Activated T-helper 2 cell treated with anti-CD3 and anti-CD28 coated beads, Interferon-gamma antibody, Interleukin-2, Interleukin-4, amounts not matched to agents 10 μg/mL and 5 μg/mL and 100 μg/mL, durations not matched to agents 14 hours and 24 hours and 36 hours (primary cell): Measurements from ENCODE around the gene PRKAG2. TPM values are rescaled to one million over a fixed set of nuclear protein-coding genes. Genes with fewer than 3 reads are reported as not detected.

ENCODE experiments used
- DNase-seq: peaks from one replicate; pipeline ENCODE4 v3.0.0; 2021; ENCODE audit warnings: low spot score
- H3K27ac Mint-ChIP-seq: one replicate; pipeline ENCODE4 v1.8.0; 2021; ENCODE audit warnings: mixed read lengths
- H3K27me3 Mint-ChIP-seq: one replicate; pipeline ENCODE4 v1.8.0; 2021; ENCODE audit warnings: low read depth, mixed read lengths
- H3K36me3 Mint-ChIP-seq: one replicate; pipeline ENCODE4 v1.8.0; 2021; ENCODE audit warnings: low read depth, mixed read lengths
- H3K4me1 Mint-ChIP-seq: one replicate; pipeline ENCODE4 v1.8.0; 2021; ENCODE audit warnings: low read depth, mixed read lengths
- H3K4me3 Mint-ChIP-seq: one replicate; pipeline ENCODE4 v1.8.0; 2021; ENCODE audit warnings: low read depth, mild to moderate bottlenecking, moderate library complexity, mixed read lengths
- H3K9me3 Mint-ChIP-seq: one replicate; pipeline ENCODE4 v1.8.0; 2021; ENCODE audit warnings: mixed read lengths
- intact Hi-C: fragments of 100-400 bp; cut with micrococcal nuclease; formaldehyde crosslinking; loops from one replicate; pipeline ENCODE4 v1.15.1; 2023
- total RNA-seq: library from RNA; stranded (reverse); gene quantifications from 2 replicates; pipeline ENCODE4 v1.2.3, GENCODE V29; 2022

PRKAG2 gene
- total RNA-seq, 1 donor from 2014 or later: 14.9 TPM

DNA sequence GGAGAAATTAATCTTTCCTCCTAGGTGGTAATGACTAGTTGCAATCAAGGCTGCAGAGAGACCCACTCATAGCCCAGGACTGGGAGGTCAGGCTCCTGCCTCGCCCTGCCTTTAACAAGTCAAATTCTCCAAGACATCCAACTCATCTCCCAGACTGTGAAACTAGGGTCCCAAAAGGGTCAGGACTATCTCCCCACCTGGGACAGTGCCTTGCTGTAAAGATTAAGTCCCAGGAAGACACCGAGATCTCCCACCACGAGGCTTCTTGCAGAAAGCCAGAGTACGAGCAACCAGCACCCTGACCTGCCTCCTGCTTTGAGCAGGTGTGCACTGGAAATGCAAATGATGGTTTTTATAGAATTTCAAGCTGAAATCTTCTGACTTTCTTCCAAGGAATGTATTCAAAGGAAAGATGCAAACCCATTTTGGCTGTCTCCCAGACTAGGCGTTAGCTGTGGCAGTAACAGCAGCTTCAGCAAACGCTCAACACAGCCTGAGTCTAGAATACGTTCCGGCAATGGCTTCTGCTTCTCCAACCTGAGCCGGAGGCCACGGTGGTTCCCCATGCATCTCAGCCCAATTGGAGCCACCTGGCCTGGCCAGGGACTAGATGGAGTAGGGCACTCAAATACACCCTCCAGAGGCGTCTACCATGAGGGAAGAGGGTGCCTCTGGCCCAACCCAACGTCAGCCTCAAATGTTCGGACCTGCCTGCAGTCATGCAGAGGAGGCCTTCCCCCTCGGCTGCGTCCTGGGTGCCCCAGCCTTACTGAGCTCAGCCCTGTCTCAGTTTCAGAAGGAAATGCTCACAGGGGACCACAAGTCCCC, 170.4 kb downstream of the PRKAG2 start:
- Mint-ChIP-seq H3K4me3 (no peak overlapping the region), H3K4me1 (peaks cover 3% of the 10 kb centered on the region), H3K27me3 (no peaks in the 10 kb centered on the region), H3K27ac (no peak overlapping the region), H3K9me3 (no peaks in the 10 kb centered on the region), H3K36me3 (no peaks in the 10 kb centered on the region)
- DNase-seq: no peak
- intact Hi-C loops: no loop called here

DNA sequence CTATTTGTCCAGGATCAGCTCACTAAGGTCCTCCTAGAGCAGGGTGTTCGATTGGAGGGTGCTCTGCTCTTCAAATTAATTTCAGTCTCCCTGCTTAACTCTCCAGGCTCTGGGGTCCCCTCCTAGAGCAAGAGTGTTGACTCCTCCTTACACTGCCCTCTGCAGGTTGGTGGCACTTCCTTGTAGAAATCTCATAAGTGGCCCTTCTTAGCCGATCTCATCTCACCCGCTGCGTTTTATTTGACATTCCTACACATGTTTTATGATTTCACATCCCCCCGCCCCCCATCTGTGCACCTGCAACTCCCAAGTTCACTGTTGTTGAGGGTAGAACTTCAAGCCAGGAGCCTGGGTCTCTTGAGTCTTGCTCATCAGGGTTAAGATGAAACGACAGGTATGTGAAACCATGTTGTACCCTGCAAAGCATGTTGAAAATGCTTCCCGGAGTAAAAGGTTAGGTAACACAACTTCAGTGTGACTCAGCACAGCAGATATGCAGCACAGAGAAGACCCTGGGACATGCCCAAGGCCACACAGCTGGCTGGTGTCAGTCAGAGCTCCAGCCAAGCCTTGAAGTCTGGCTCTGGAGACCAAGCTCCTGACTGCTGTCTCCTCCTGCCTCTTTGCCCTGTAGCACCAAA, 171.2 kb downstream of the PRKAG2 start:
- Mint-ChIP-seq H3K9me3 (no peaks in the 10 kb centered on the region), H3K36me3 (no peaks in the 10 kb centered on the region), H3K4me3 (no peak overlapping the region), H3K4me1 (peaks cover 3% of the 10 kb centered on the region), H3K27me3 (no peaks in the 10 kb centered on the region), H3K27ac (no peak overlapping the region)
- intact Hi-C loops: no loop called here
- DNase-seq: no peak

DNA sequence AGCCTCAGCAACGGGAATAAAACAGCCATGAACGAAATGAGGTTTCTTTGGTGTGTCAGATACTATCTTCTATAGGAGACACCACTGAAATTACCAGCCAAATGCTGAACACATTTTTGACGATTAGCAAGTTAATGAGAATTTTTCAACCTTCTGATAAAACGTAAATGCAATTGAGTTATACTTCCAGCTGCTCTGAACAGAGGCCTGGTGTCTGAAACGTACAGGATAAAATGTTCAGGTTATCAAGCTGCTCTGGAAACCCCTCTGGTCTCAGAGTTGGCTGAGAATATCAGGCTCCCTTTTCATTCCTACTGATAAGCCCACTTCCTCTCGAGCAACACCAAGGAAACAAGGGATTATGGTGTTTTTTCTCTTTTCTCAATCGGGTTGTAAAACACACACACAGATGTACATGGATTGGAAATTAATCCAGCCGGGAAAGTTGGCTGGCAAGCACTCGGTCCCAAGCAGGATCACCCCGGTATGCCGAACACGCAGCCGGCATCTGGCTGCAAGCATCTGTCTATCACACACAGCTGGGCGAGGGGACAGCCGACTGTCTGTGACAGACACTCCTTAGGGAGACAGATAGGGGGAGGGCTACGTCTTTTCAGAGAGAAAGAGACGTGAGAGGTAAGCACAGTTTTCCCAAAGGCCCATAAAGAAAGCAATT, 171.8 kb downstream of the PRKAG2 start:
- DNase-seq: no peak
- Mint-ChIP-seq H3K9me3 (no peaks in the 10 kb centered on the region), H3K4me3 (no peak overlapping the region), H3K36me3 (no peaks in the 10 kb centered on the region), H3K27me3 (no peaks in the 10 kb centered on the region), H3K4me1 (peaks cover 3% of the 10 kb centered on the region), H3K27ac (no peak overlapping the region)
- intact Hi-C loops: no loop called here

DNA sequence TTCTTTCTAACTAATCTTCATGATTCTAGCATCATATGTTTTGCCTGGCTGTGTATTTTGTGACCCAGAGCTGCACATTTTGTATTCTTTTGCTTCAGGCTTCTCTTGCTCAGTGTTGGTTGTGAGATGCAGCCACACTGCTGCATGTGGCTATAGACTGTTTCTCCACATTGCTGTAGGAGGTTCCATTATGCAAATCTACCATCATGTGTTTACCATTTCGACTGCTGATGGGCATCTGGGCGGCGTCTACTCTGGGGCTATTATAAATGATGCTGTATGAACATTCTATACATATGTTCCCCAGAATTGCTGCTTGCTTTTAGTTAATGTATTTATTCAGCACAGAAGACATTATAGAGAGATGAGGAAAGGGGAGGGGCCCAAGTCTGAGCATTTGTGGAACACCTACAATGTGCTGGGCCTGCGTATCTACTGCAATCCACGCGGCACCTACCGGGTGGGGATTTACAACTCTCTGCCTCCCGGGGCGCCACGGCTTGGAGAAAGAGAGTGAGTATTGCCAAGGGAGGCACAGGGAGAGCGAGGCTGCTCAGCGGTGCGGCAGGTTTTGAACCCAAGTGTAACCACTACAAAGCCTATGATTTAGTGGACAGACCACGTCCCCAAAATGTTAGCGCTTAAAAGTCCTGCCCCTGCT, 172.5 kb downstream of the PRKAG2 start:
- intact Hi-C loops: no loop called here
- DNase-seq: no peak
- no peak overlapping the region for H3K27ac Mint-ChIP-seq
- no peaks in the 10 kb centered on the region for H3K9me3 Mint-ChIP-seq
- peaks cover 3% of the 10 kb centered on the region for H3K4me1 Mint-ChIP-seq
- no peak overlapping the region for H3K4me3 Mint-ChIP-seq
- no peaks in the 10 kb centered on the region for H3K36me3 Mint-ChIP-seq
- no peaks in the 10 kb centered on the region for H3K27me3 Mint-ChIP-seq

DNA sequence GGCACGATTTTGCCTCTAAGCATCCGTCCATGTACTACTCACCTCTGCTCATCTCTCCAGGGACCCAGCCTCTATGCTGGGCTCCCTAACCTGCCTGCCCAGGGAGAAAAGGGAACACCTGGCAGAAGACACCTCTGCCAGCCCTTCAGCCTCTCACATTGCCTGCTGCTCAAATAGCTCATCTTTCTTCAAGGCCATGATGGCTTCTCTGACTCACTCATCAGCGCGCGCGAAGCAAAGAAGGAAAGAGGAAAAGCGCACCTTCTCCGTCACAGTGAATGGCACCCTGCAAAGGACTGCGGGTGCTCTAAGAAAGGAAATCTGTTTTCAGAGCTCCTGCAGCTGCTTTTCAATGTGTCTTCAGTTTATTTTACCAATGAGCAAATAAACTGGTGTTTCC, 174.0 kb downstream of the PRKAG2 start:
- H3K27me3 Mint-ChIP-seq: no peaks in the 10 kb centered on the region
- no peak overlapping the region for H3K27ac Mint-ChIP-seq
- no peaks in the 10 kb centered on the region for H3K9me3 Mint-ChIP-seq
- DNase-seq: no peak
- intact Hi-C loops: no loop called here
- H3K4me3 Mint-ChIP-seq: no peak overlapping the region
- no peaks in the 10 kb centered on the region for H3K36me3 Mint-ChIP-seq
- peaks cover 3% of the 10 kb centered on the region for H3K4me1 Mint-ChIP-seq

DNA sequence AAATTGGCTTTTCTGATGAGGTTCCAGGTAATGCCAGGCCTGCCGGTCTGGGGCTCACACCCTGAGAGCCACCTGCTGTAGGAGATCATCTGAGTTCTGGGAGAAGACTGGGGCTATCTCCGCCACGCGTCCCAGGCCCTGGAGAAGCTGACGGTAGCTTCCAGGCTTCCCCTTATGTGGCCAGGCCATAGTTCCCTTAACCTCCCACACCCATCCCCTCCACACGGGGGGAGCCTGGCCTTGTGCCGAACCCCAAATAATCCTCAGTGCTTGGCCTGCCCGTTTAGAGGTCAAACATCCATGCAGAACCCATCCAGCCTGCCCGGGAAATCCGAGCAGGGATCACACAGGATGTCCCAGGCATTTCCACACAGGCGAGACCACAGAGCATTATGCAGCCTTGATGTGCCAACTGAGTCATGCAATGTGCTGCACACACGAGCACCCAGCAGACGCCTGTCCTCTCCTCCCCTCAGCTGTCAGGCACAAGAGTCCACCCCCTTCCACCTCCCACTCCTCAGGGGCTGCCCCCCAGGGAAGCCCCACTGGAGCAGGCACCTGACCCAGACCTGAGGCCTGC, 176.2 kb downstream of the PRKAG2 start:
- Mint-ChIP-seq H3K36me3 (no peaks in the 10 kb centered on the region), H3K4me3 (no peak overlapping the region), H3K27ac (no peak overlapping the region), H3K4me1 (peaks cover 2% of the 10 kb centered on the region), H3K9me3 (no peaks in the 10 kb centered on the region), H3K27me3 (no peaks in the 10 kb centered on the region)
- intact Hi-C loops: no loop called here
- DNase-seq: no peak

DNA sequence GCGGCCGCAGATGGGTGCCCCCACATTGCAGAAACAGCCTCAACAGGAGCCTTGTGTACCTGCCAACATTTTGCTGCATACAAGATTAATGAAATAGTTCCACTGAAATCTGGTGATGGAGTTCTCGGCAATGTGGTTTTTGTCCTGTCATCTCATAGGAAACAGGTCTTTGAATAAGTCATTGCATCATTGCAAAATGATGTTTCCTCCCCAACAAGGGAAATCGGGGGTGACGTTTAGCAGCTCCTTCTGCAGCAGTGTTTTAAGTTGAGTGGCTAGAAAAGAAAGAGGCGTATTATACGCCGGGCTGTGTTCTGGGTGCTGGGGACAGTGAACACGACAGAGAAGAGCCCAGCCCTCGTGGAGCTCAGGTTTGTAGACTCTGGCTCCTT, 177.0 kb downstream of the PRKAG2 start:
- Mint-ChIP-seq H3K36me3 (no peaks in the 10 kb centered on the region), H3K27me3 (no peaks in the 10 kb centered on the region), H3K9me3 (no peaks in the 10 kb centered on the region)

DNA sequence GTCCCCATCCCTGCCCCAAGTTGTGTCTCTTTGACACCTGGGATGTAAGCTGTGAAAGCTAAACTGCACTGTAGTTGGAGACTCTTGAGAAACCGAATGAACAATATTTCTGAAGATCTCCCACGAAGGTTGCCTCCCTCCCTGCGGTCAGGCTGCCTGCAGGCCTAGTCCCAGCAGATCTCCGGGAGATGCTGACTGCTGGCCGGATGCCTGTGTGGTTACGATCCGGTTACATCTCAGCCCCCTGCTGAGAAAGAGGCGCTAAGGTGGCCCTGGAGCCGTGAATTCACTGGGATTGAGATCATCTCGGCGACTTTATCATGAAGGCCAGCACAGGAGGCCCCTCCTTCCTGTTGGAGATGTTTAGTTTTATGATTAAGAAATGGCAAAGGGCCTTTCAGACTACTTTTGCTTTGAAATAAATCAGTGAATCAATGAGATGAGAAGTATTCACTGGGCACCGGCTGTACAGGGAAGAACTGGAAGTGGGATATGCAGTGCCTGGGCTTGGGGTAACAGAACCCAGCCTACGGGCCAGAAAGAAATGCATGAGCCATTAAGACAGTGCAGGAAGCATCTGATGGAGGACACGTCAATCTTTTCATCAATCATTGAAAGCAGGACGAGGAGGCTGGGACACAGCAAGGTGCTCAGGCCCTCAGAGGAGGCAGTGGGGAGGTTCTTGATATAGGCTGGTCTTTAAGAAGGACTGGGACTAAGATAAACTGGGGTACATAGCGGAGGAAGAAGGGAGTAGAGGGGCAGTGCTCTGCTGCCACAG, 177.6 kb downstream of the PRKAG2 start:
- Mint-ChIP-seq H3K36me3 (no peaks in the 10 kb centered on the region), H3K27ac (no peak overlapping the region), H3K9me3 (no peaks in the 10 kb centered on the region), H3K4me1 (no peaks in the 10 kb centered on the region), H3K27me3 (no peaks in the 10 kb centered on the region), H3K4me3 (no peak overlapping the region)
- intact Hi-C loops: no loop called here
- DNase-seq: no peak

More for the DNA sequence above, 177.0 kb downstream of the PRKAG2 start:
- no peaks in the 10 kb centered on the region for H3K4me1 Mint-ChIP-seq
- H3K4me3 Mint-ChIP-seq: no peak overlapping the region
- intact Hi-C loops: no loop called here
- no peak overlapping the region for H3K27ac Mint-ChIP-seq
- no peak for DNase-seq

DNA sequence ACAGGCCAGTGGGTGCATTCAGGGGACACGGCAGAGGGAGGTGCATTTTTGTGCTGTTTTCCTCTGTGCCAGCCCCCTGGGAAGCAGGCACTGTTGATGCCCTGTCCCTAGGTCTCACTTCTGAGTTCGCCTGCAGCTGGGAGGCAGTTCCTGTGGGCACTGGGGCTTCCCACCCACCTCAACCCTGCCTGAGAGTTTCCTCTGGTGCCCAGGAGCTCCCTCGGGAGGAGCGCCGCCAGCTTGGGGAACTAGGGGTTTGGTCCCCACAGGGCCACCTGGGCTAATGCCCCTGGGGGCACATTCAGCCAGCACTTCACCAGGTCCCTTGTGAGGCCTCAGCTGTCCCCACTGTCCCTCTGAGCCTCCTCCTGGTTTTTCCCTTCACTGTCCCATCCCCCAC, 179.0 kb downstream of the PRKAG2 start:
- no peak for DNase-seq
- Mint-ChIP-seq H3K4me3 (no peak overlapping the region), H3K27ac (no peak overlapping the region), H3K4me1 (no peaks in the 10 kb centered on the region), H3K36me3 (no peaks in the 10 kb centered on the region), H3K27me3 (no peaks in the 10 kb centered on the region), H3K9me3 (no peaks in the 10 kb centered on the region)
- intact Hi-C loops: no loop called here

DNA sequence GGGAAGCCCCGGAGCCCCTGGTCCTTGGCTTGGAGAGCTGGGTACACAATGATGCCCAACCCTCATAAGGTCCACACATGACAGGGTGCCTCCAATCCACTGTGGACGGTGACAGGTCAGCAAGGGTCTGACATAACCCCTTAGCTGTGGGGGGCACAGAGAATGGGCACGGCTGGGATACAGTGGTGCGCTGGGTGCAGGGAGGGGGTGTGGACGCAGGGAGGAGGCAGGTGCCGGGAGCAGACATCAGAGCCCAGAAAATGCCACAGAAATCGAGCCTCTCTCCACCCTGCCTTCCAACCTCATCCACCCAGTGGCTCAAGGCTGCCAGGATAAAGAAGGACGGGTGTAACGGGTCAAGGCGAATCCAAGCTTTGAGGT, 179.4 kb downstream of the PRKAG2 start:
- intact Hi-C loops: no loop called here
- no peaks in the 10 kb centered on the region for H3K36me3 Mint-ChIP-seq

DNA sequence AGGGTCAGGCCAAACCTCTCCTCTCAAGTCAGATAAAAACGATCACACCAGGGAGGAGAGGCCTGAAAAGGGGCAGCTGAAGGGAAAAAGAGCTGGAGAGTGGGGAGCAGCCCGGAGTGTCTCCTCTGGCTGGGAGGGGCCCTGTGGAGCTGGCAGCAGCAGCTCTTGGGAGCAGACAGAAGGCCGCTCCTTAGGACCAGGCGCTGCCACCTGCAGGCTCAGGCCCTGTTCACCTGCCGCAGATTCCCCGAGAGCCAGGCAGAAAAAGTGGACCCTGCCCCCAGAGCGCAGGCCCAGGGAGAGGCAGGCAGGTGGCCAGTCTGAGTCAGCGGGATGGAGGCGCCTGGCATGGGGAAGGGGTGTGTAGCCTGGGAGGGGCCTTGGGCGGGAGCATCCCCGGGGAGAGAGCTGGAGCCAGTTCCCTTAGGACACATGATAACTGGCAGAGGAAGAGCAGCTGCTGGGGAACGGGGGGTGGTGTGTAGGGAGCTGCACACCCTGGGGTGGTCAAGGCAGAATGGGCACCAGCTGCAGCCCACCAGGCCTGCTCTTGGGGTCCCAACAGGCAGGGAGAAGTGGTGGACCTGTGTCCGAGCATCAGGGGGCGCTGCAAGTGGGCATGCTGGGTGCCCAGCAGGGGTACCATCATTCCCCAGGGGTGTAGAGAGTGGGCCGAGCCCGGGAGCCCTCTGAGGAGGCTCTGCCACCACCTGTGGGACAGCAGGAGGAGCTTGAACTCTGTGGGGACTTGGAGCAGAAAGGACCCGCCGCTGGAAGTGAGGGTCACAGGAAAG, 180.0 kb downstream of the PRKAG2 start:
- intact Hi-C loops: no loop called here
- Mint-ChIP-seq H3K9me3 (no peaks in the 10 kb centered on the region), H3K27ac (no peak overlapping the region), H3K4me3 (no peak overlapping the region), H3K4me1 (no peaks in the 10 kb centered on the region), H3K27me3 (no peaks in the 10 kb centered on the region), H3K36me3 (no peaks in the 10 kb centered on the region)
- no peak for DNase-seq

More for the DNA sequence above, 179.4 kb downstream of the PRKAG2 start:
- Mint-ChIP-seq H3K27ac (no peak overlapping the region), H3K9me3 (no peaks in the 10 kb centered on the region), H3K27me3 (no peaks in the 10 kb centered on the region), H3K4me1 (no peaks in the 10 kb centered on the region), H3K4me3 (no peak overlapping the region)
- no peak for DNase-seq
